Neural cell (in vitro differentiated cells): ENCODE measurements around the gene DDX1.

ENCODE experiments used
- POLR2AphosphoS5 ChIP-seq: IDR thresholded peaks from 2 replicates; pipeline ENCODE4 v1.6.1; 2012
- RAD21 ChIP-seq: fragments of 450-650 bp; conservative IDR thresholded peaks from 2 replicates; pipeline ENCODE4 v1.6.1; 2014; ENCODE audit warnings: antibody characterized with exemption, mild to moderate bottlenecking, moderate library complexity
- SMC3 ChIP-seq: fragments of 450-650 bp; conservative IDR thresholded peaks from 2 replicates; pipeline ENCODE4 v1.6.1; 2014; ENCODE audit warnings: antibody characterized with exemption, mild to moderate bottlenecking, moderate library complexity; ENCODE audit not compliant: poor library complexity
- TF ChIP-seq, protein P1 (sequence below): fragments of 450-650 bp; IDR thresholded peaks from 2 replicates; pipeline ENCODE4 v1.5.1; 2014; ENCODE audit warnings: antibody characterized with exemption, mild to moderate bottlenecking, moderate library complexity; ENCODE audit not compliant: poor library complexity, severe bottlenecking

GRCh38 chr2:15561574-15562344, 29.9 kb upstream of the DDX1 start:
- TF ChIP-seq, protein P1, sequence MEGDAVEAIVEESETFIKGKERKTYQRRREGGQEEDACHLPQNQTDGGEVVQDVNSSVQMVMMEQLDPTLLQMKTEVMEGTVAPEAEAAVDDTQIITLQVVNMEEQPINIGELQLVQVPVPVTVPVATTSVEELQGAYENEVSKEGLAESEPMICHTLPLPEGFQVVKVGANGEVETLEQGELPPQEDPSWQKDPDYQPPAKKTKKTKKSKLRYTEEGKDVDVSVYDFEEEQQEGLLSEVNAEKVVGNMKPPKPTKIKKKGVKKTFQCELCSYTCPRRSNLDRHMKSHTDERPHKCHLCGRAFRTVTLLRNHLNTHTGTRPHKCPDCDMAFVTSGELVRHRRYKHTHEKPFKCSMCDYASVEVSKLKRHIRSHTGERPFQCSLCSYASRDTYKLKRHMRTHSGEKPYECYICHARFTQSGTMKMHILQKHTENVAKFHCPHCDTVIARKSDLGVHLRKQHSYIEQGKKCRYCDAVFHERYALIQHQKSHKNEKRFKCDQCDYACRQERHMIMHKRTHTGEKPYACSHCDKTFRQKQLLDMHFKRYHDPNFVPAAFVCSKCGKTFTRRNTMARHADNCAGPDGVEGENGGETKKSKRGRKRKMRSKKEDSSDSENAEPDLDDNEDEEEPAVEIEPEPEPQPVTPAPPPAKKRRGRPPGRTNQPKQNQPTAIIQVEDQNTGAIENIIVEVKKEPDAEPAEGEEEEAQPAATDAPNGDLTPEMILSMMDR = no peak
- TF ChIP-seq SMC3 (peak; percentile 1), RAD21 (no peak), POLR2AphosphoS5 (no peak)
